HepG2 (cell line): ENCODE data around the gene ANKS4B. TPM values are rescaled to one million over a fixed set of nuclear protein-coding genes. Genes with fewer than 3 reads are reported as not detected.

ENCODE experiments used
- HCFC1 ChIP-seq: fragments of 150-350 bp; IDR thresholded peaks from 2 replicates; pipeline ENCODE4 v1.6.1; 2014; ENCODE audit warnings: low read depth, low read length
- KDM5B ChIP-seq: sonication (generic); formaldehyde crosslinking; IDR thresholded peaks from 2 replicates; pipeline ENCODE4 v1.4.0; 2020; ENCODE audit warnings: missing genetic modification reagents, mild to moderate bottlenecking, borderline replicate concordance
- MLXIP ChIP-seq: sonication (generic); formaldehyde crosslinking; IDR thresholded peaks from 2 replicates; pipeline ENCODE4 v1.9.0; 2021; ENCODE audit warnings: missing genetic modification reagents, borderline replicate concordance
- NFIC ChIP-seq: IDR thresholded peaks from 2 replicates; pipeline ENCODE4 v1.6.1; 2012; ENCODE audit warnings: mild to moderate bottlenecking, low read length, inconsistent platforms
- NKX3-1 ChIP-seq: sonication (generic); formaldehyde crosslinking; IDR thresholded peaks from 2 replicates; pipeline ENCODE4 v1.5.0; 2020; ENCODE audit warnings: missing genetic modification reagents
- RARG ChIP-seq: sonication (generic); formaldehyde crosslinking; IDR thresholded peaks from 2 replicates; pipeline ENCODE4 v1.4.0; 2020; ENCODE audit warnings: low read depth, mild to moderate bottlenecking, missing genetic modification reagents
- SMAD1 ChIP-seq: sonication (generic); formaldehyde crosslinking; IDR thresholded peaks from 2 replicates; pipeline ENCODE4 v1.4.0; 2020; ENCODE audit warnings: missing genetic modification reagents, low read depth, mild to moderate bottlenecking, borderline replicate concordance
- THAP7 ChIP-seq: sonication (generic); formaldehyde crosslinking; IDR thresholded peaks from 2 replicates; pipeline ENCODE4 v1.8.1; 2023; ENCODE audit warnings: mild to moderate bottlenecking, missing genetic modification reagents
- U2AF1 ChIP-seq: fragments of 200-400 bp; formaldehyde crosslinking; optimal IDR thresholded peaks from 2 replicates; pipeline ENCODE3; 2017; ENCODE audit warnings: mild to moderate bottlenecking, low read depth, low read length
- YEATS4 ChIP-seq: sonication (generic); formaldehyde crosslinking; IDR thresholded peaks from 2 replicates; pipeline ENCODE4 v1.4.0; 2020; ENCODE audit warnings: missing genetic modification reagents, borderline replicate concordance
- ZNF101 ChIP-seq: sonication (generic); formaldehyde crosslinking; IDR thresholded peaks from 2 replicates; pipeline ENCODE4 v1.4.0; 2020; ENCODE audit warnings: mild to moderate bottlenecking, low read depth, missing genetic modification reagents, borderline replicate concordance
- ZNF318 ChIP-seq: sonication (generic); formaldehyde crosslinking; IDR thresholded peaks from 2 replicates; pipeline ENCODE4 v1.4.0; 2020; ENCODE audit warnings: mild to moderate bottlenecking, missing genetic modification reagents
- ZNF503 ChIP-seq: sonication (generic); formaldehyde crosslinking; IDR thresholded peaks from 2 replicates; pipeline ENCODE4 v1.4.0; 2020; ENCODE audit warnings: missing genetic modification reagents
- ZNF703 ChIP-seq: sonication (generic); formaldehyde crosslinking; IDR thresholded peaks from 2 replicates; pipeline ENCODE4 v1.5.1; 2020; ENCODE audit warnings: missing genetic modification reagents, mild to moderate bottlenecking, moderate library complexity, borderline replicate concordance
- polyA plus RNA-seq, 8 experiments: library from polyadenylated mRNA; depleted of rRNA in 3 of 8; stranded (reverse) in 7 of 8; unstranded in 1 of 8; fragments of >200 nt; fragmentation: Illumina TruSeq in 4 of 8; extraction: Trizol in 4 of 8; gene quantifications; 2 replicates each; pipeline versions ENCODE4 v1.2.1 to v1.2.3, GENCODE V29; 2011 to 2016; ENCODE audit warnings: low read depth in 4 of 8, missing spikeins in 1 of 8, mixed read lengths in 1 of 8; ENCODE audit not compliant: insufficient read depth in 1 of 8
- total RNA-seq, 5 experiments: library from RNA; depleted of rRNA; stranded (reverse); fragments of >200 nt; fragmentation: Illumina TruSeq; extraction: Trizol; gene quantifications; 2 replicates each; pipeline ENCODE4 v1.2.3, GENCODE V29; 2016; ENCODE audit warnings: low read depth in 1 of 5

The ANKS4B gene
- total and polyA plus RNA-seq, 2 of the 13 experiments (the other 11 are each of a cell fraction or from before 2014, with no cell fraction given), result 6.5 to 30.0 TPM

GRCh38 chr16:21283521-21284289, 50.2 kb downstream of the ANKS4B start (continued):
- no peak for TF ChIP-seq ZNF503
- peak; percentile 55; the same call in 1 of the 2 replicates for TF ChIP-seq KDM5B (CRISPR knock-in tag)
- no peak for TF ChIP-seq NKX3-1 (CRISPR knock-in tag)
- TF ChIP-seq ZNF703 (CRISPR knock-in tag), result no peak
- no peak for TF ChIP-seq ZNF318 (CRISPR knock-in tag)
- TF ChIP-seq MLXIP (CRISPR knock-in tag), result no peak
- TF ChIP-seq THAP7, result no peak
- no peak for TF ChIP-seq RARG (CRISPR knock-in tag)
- TF ChIP-seq SMAD1 (CRISPR knock-in tag), result 0 out of 2 replicates have a peak, but pooled peaks have one; percentile 27
- no peak for TF ChIP-seq U2AF1
- no peak for TF ChIP-seq HCFC1
- 0 out of 2 replicates have a peak, but pooled peaks have one; percentile 38 for TF ChIP-seq YEATS4
- no peak for TF ChIP-seq ZNF101 (CRISPR knock-in tag)
- TF ChIP-seq NFIC, result 0 out of 2 replicates have a peak, but pooled peaks have one; percentile 27
